ENCODE results near the gene MYEF2.

- TF ChIP-seq POLR2A (IDR thresholded peaks at IDR 0.05) (no peak), CTCF (IDR thresholded peaks at IDR 0.05) (no peak)
Observed at GRCh38 chr15:48096813-48097212, 81.3 kb downstream of the MYEF2 start.
